Gastroesophageal sphincter (tissue), 4 donors: Measurements from ENCODE around the gene DRGX. TPM values are rescaled to one million over a fixed set of nuclear protein-coding genes. Genes with fewer than 3 reads are reported as not detected.

Source experiments
- ATAC-seq: fragments of 150-250 bp; one replicate; pipeline ENCODE4 v1.9.1; 2016; ENCODE audit warnings: mild to moderate bottlenecking, moderate library complexity
- H3K27ac ChIP-seq, 4 donors: fragments of 200-600 bp; sonication (generic) in 3 of 4; 1 replicate in 3 of 4; 2 replicates in 1 of 4; pipeline ENCODE4 v1.5.1; 2016 to 2019
- H3K27me3 ChIP-seq: fragments of 200-600 bp; sonication (generic); one replicate; pipeline ENCODE4 v1.5.1; 2019
- H3K36me3 ChIP-seq, 2 donors: fragments of 200-600 bp; sonication (generic); one replicate each; pipeline ENCODE4 v1.5.1; 2019; ENCODE audit warnings: control low read depth in 1 of 2
- H3K4me1 ChIP-seq, 3 donors: fragments of 200-600 bp; sonication (generic); 1 replicate in 2 of 3; 2 replicates in 1 of 3; pipeline ENCODE4 v1.5.1; 2016 to 2019; ENCODE audit warnings: control low read depth in 2 of 3
- H3K4me3 ChIP-seq, 2 donors: fragments of 200-600 bp; sonication (generic); one replicate each; pipeline ENCODE4 v1.5.1; 2019; ENCODE audit warnings: mild to moderate bottlenecking in 1 of 2, moderate library complexity in 1 of 2
- H3K9me3 ChIP-seq, 3 donors: fragments of 200-600 bp; sonication (generic); one replicate each; pipeline ENCODE4 v1.5.1; 2017 to 2019; ENCODE audit warnings: control low read depth in 2 of 3
- EP300 ChIP-seq: sonication (generic); formaldehyde crosslinking; IDR thresholded peaks from one replicate; pipeline ENCODE4 v1.6.1; 2017; ENCODE audit warnings: antibody characterized with exemption, mild to moderate bottlenecking
- POLR2A ChIP-seq, 2 donors: fragments of 450-650 bp; IDR thresholded peaks; one replicate each; pipeline ENCODE4 v1.6.1; 2017; ENCODE audit warnings: antibody characterized with exemption in 2 of 2, mild to moderate bottlenecking in 2 of 2, moderate library complexity in 1 of 2
- POLR2AphosphoS5 ChIP-seq: sonication (generic); formaldehyde crosslinking; IDR thresholded peaks from one replicate; pipeline ENCODE4 v1.6.1; 2017; ENCODE audit warnings: antibody characterized with exemption
- WGBS, 2 donors: methylation state at CpG; one replicate each; pipeline ENCODE4 v1.1.5; 2018; ENCODE audit warnings: low coverage in 1 of 2; 5-methylcytosine and 5-hydroxymethylcytosine counted together
- total RNA-seq, 4 donors: library from RNA; depleted of rRNA; stranded (reverse); fragments of >200 nt; gene quantifications; one replicate each; pipeline ENCODE4 v1.1.0, GENCODE V29; 2016
- TF ChIP-seq, protein P1 (sequence below), 4 experiments: fragments of 200-600 bp in 2 of 4; fragments of 450-650 bp in 2 of 4; sonication (generic) in 1 of 4; IDR thresholded peaks; one replicate each; pipeline ENCODE4 v1.5.1; 2017 to 2019; ENCODE audit warnings: antibody characterized with exemption in 4 of 4, mild to moderate bottlenecking in 2 of 4, moderate library complexity in 2 of 4

The DRGX gene
- total RNA-seq, 4 donors from 2014 or later, result not detected

DNA sequence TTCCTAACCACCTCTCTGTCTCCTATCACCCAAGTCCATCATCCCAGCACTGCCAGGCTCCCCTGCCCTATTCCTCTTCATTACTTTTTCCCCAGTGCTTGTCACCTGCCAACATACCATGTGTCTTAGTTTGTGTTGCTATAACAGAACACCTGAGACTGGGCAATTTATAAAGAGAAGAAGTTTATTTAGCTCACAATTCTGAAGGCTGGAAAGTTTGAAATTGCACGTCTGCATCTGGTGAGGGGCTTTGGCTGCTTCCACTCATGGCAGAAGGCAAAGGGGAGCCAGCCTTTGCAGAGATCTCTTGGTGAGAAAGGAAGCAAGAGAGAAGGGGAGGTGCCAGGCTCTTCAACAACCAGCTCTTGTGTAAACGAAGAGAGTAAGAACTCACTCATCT, 47.3 kb downstream of the DRGX start:
- H3K9me3 ChIP-seq, result peaks cover 0 to 26% (median 0%) of the 10 kb centered on the region in 3 donors
- 58% methylated on average over 2 of the region's 2 CpGs; no CpG with 5 or more reads in 1 of the 2 donors for WGBS, 2 donors
- no peak overlapping the region for H3K4me3 ChIP-seq
- H3K36me3 ChIP-seq, result no peaks in the 10 kb centered on the region
- H3K27ac ChIP-seq, result no peak overlapping the region
- H3K27me3 ChIP-seq, result peaks cover 8% of the 10 kb centered on the region
- TF ChIP-seq, protein P1, sequence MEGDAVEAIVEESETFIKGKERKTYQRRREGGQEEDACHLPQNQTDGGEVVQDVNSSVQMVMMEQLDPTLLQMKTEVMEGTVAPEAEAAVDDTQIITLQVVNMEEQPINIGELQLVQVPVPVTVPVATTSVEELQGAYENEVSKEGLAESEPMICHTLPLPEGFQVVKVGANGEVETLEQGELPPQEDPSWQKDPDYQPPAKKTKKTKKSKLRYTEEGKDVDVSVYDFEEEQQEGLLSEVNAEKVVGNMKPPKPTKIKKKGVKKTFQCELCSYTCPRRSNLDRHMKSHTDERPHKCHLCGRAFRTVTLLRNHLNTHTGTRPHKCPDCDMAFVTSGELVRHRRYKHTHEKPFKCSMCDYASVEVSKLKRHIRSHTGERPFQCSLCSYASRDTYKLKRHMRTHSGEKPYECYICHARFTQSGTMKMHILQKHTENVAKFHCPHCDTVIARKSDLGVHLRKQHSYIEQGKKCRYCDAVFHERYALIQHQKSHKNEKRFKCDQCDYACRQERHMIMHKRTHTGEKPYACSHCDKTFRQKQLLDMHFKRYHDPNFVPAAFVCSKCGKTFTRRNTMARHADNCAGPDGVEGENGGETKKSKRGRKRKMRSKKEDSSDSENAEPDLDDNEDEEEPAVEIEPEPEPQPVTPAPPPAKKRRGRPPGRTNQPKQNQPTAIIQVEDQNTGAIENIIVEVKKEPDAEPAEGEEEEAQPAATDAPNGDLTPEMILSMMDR (IDR thresholded peaks at IDR 0.05), result no peak
- no peak for TF ChIP-seq EP300
- H3K4me1 ChIP-seq, result no peaks in the 10 kb centered on the region
- no peak for ATAC-seq

DNA sequence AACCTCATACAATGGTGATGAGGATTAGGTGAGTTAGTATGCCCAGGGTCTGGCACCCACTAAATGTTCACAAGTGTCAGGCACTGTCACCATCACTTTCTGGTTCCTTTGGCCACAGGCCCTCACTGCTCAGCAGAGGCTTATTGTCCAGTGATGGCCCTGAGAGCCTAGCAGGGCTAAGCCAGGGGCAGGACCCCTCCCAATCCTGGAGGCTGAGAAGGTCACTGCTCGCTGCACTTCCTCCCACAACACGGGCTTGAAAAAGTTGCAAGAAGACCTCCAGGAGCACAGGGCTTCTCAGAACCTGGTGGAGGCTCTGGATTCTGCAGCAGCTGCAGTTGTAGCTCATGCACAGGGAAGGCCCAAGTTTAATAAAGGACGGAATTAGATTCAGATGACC, 48.1 kb downstream of the DRGX start:
- WGBS, 2 donors, result 40 to 100% methylated on average over 1 of the region's 3 CpGs
- Histone ChIP-seq H3K4me3 (no peak overlapping the region), H3K9me3 (peaks cover 0 to 26% (median 0%) of the 10 kb centered on the region in 3 donors), H3K36me3 (no peaks in the 10 kb centered on the region), H3K4me1 (no peaks in the 10 kb centered on the region), H3K27me3 (peaks cover 8% of the 10 kb centered on the region), H3K27ac (no peak overlapping the region)
- TF ChIP-seq POLR2A (IDR thresholded peaks at IDR 0.05) (no peak), EP300 (no peak), POLR2AphosphoS5 (no peak)
- TF ChIP-seq, protein P1 (IDR thresholded peaks at IDR 0.05), result no peak
- no peak for ATAC-seq

DNA sequence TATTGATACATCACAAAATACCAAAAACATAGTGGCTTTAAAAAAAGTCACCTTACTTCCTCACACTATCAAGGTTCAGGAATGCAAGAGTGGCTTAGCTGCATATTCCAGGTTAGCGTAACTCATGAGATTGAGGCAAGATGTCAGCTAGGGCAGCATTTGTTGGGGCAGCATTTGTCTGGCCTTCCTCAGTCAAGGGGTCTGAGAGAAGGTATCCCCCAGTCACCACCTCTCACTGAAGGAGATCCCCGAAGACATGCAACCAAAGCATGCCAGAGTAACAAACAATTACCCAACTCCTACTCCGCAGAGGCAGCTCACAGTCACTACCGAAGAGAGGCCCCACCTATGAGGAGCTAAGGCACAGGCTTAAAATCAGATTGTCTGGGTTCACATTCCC, 48.5 kb downstream of the DRGX start:
- H3K27ac ChIP-seq, result no peak overlapping the region
- peaks cover 8% of the 10 kb centered on the region for H3K27me3 ChIP-seq
- H3K4me3 ChIP-seq, result no peak overlapping the region
- H3K9me3 ChIP-seq, result peaks cover 0 to 26% (median 0%) of the 10 kb centered on the region in 3 donors
- 87% methylated on average over 4 of the region's 4 CpGs; no CpG with 5 or more reads in 1 of the 2 donors for WGBS, 2 donors
- ATAC-seq, result no peak
- TF ChIP-seq, protein P1 (IDR thresholded peaks at IDR 0.05), result no peak
- no peak for TF ChIP-seq EP300
- no peak for TF ChIP-seq POLR2A (IDR thresholded peaks at IDR 0.05)
- TF ChIP-seq POLR2AphosphoS5, result no peak
- no peaks in the 10 kb centered on the region for H3K36me3 ChIP-seq
- H3K4me1 ChIP-seq, result no peaks in the 10 kb centered on the region

DNA sequence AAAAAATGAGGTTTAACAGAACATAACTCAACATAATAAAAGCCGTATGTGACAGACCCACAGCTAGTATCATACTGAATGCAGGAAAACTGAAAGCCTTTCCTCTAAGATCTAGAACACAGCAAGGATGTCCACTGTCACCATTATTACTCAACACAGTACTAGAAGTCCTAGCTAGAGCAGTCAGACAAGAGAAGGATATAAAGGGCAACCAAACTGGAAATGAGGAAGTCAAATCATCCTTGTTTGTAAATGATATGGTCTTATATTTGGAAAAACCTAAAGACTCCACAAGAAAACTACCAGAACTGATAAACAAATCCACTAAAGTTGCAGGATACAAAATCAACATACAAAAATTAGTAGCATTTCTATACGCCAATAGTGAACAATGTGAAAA, 51.0 kb downstream of the DRGX start:
- no peak overlapping the region for H3K27ac ChIP-seq
- TF ChIP-seq POLR2A (IDR thresholded peaks at IDR 0.05), result no peak
- TF ChIP-seq POLR2AphosphoS5, result no peak
- TF ChIP-seq, protein P1 (IDR thresholded peaks at IDR 0.05), result no peak
- H3K4me1 ChIP-seq, result no peaks in the 10 kb centered on the region
- 55 to 96% methylated on average over 1 to 2 of the region's 2 CpGs for WGBS, 2 donors
- H3K36me3 ChIP-seq, result no peaks in the 10 kb centered on the region
- H3K9me3 ChIP-seq, result peaks cover 0 to 11% (median 0%) of the 10 kb centered on the region in 3 donors
- no peaks in the 10 kb centered on the region for H3K27me3 ChIP-seq
- ATAC-seq, result no peak
- H3K4me3 ChIP-seq, result no peak overlapping the region

DNA sequence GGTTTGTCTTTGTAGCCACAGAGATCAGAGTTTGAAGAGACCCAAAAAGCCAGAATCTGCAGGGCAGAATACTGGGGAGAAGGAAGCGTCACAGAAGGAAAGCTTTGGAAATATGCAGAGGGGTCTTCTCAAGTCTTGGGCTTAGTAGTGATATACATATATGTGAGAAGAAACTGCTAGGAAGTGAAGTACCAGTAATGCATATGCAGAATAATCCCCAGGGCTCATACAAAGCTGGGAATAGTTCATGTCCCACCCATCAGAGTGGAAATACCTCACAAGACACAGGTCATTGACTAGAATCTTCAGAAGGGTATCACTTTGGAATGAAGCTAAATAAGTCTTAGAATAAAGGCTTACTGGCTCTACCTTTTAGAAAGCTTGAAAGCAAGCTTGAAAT, 57.3 kb downstream of the DRGX start:
- no peak overlapping the region for H3K27ac ChIP-seq
- no peaks in the 10 kb centered on the region for H3K4me1 ChIP-seq
- no peak for ATAC-seq
- WGBS, 2 donors, result 88% methylated on average over 1 of the region's 1 CpG; no CpG with 5 or more reads in 1 of the 2 donors
- no peaks in the 10 kb centered on the region for H3K27me3 ChIP-seq
- H3K4me3 ChIP-seq, result no peak overlapping the region
- H3K9me3 ChIP-seq, result no peaks in the 10 kb centered on the region
- TF ChIP-seq POLR2AphosphoS5, result no peak
- no peak for TF ChIP-seq POLR2A (IDR thresholded peaks at IDR 0.05)
- TF ChIP-seq EP300, result no peak
- TF ChIP-seq, protein P1 (IDR thresholded peaks at IDR 0.05), result no peak
- H3K36me3 ChIP-seq, result no peaks in the 10 kb centered on the region
